GM18505 (cell line): ENCODE results near the gene ZNF462.

Source experiments
- ATAC-seq: cut with Tn5 transposase; IDR thresholded peaks from one replicate; pipeline ENCODE4 v1.9.1; 2021; ENCODE audit not compliant: unreplicated experiment
- POLR2A ChIP-seq: IDR thresholded peaks from 4 replicates; pipeline ENCODE4 v1.6.1; 2011; ENCODE audit warnings: borderline replicate concordance; ENCODE audit not compliant: insufficient read depth, insufficient read length; ENCODE audit errors: extremely low read depth

The ZNF462 gene

DNA sequence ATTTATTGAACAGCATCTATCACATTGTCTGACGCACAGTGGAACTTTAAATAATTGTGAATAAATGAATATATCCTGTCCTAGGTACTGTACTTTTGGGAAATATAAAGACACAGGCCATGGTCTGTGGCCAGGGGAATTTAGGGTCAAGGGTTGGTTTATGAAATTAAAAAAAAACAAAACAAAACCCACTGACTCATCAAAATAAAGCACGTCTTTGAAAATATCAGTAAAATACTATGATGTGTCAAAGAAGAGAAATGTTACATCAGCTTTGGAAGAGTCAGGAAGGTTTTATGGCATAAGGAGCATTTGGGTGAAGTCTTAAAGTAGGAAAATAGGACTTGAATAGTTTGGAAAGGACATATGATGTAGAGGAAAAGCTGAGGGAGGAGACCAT is 70.5 kb downstream of the ZNF462 start:
- ATAC-seq, result no peak
- no peak for TF ChIP-seq POLR2A

GRCh38 chr9:106934442-106935238 is 71.7 kb downstream of the ZNF462 start:
- TF ChIP-seq POLR2A, result no peak
- ATAC-seq, result no peak

- ATAC-seq, result no peak
- TF ChIP-seq POLR2A, result no peak
Measured at GRCh38 chr9:106936680-106937079, 73.7 kb downstream of the ZNF462 start.

DNA sequence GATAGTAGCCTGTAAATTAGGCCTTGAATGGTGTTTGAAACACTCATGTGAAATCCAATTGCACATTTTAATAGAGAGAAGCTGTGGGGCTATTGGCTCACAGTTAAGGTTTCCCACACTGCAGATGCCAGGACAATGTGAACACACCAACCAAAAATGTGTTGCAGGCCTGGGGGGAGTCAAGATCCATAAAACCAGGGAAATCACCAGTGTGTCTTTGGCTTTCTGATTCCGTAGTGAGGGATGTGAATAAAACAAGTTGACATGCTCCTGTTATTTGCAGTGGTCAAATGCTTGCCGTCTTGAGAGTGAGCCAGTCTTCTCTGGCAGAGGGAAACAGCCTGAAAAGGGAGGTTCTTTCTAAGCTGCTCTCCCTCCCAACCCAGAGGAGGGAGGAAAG is 79.0 kb downstream of the ZNF462 start:
- no peak for TF ChIP-seq POLR2A
- ATAC-seq, result no peak

DNA sequence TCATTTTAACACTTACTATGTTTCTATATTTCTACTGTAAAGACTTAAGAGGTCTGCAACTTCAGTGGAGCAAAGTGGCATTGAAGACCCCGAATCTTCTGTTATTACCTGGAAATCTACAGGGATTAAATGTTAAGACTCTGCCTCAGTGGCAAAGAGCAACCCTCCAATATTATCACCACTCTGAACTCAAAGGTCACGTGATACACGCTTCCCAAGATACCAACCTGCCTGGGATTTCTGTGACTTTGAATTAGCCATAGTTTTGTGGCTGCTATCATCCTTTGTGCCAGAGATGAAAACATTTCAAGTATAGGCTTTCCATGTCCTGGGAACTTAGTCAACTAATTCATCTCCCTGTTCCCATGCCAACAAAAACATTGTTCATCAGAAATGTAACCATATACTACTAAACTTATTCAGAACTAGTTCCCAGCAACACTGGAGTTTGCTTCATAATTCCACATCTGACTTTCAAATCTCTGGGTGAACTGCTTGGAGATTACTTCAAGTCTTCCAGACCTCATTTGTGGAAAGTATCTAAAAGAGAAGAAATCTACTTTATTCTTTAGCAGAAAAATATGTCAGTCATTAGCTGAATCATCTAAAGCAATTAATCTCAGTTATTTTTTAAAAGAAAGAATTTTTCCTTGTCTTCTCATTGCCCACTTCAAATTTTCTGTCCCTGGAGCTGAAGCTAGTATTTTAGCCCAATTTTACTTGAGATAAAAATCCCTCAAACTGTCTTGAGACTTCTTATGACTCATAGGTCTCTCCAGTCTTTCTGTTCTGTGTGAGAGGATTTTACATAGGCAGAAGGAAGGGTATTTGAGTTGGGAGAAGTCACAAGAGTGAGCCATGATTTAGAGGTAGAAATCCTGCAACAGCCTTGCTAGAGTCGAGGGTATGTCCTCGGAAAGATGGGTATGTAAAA is 83.0 kb downstream of the ZNF462 start:
- TF ChIP-seq POLR2A, result no peak
- ATAC-seq, result no peak

- no peak for ATAC-seq
- no peak for TF ChIP-seq POLR2A
Measured at GRCh38 chr9:106947106-106947900, 84.3 kb downstream of the ZNF462 start.

GRCh38 chr9:106953174-106953573 is 90.2 kb downstream of the ZNF462 start:
- ATAC-seq, result no peak

GRCh38 chr9:106954558-106954957 is 91.6 kb downstream of the ZNF462 start:
- TF ChIP-seq POLR2A, result no peak
- ATAC-seq, result no peak

More at GRCh38 chr9:106953174-106953573, 90.2 kb downstream of the ZNF462 start:
- no peak for TF ChIP-seq POLR2A

DNA sequence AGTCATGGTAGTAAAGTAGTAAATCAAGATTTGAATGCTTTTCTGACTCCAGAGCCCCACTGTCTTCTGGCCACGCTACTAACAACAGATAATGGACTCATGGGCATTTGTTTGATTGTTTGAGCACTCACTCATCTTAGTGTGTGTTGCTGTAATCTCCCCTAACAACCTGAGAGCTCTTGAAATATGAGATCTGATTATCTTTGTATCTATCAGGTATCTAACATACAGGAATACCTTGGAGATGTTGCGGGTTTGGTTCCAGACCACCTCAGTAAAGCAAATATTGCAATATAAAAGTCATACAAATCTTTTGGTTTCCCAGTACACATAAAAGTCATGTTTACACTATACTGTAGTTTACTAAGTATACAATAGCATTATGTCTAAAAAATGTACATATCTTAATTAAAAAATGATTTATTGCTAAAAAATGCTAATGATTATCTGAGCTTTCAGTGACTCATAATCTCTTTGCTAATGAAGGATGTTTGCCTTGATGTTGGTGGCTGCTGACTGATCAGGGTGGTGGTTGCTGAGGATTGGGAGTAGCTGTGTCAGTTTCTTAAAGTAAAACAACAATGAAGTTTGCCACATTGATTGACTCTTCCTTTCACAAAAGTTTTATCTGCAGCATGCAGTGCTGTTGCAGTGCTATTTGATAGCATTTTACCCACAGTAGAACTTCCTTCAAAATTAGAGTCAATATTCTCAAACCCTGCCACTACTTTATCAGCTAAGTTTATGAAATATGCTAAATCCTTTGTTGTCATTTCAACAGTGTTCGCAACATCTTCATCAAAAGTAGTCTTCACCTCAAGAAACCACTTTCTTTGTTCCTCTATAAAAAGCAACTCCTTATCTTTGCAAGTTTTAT is 92.2 kb downstream of the ZNF462 start:
- no peak for ATAC-seq
- TF ChIP-seq POLR2A, result no peak

- no peak for ATAC-seq
- no peak for TF ChIP-seq POLR2A
Measured at GRCh38 chr9:106956971-106957370, 94.0 kb downstream of the ZNF462 start.

GRCh38 chr9:106958955-106959657 is 96.1 kb downstream of the ZNF462 start:
- ATAC-seq, result no peak
- TF ChIP-seq POLR2A, result no peak

- no peak for TF ChIP-seq POLR2A
- ATAC-seq, result no peak
Measured at GRCh38 chr9:106960258-106960657, 97.3 kb downstream of the ZNF462 start.
